Stomach (tissue), 4 donors: ENCODE data around the gene TMEM135.

Experiments
- CTCF ChIP-seq, 7 experiments: fragments of 450-650 bp in 4 of 7; fragments of 200-600 bp in 3 of 7; sonication (generic) in 3 of 7; IDR thresholded peaks; one replicate each; pipeline ENCODE4 v1.5.1; 2016 to 2019; ENCODE audit warnings: antibody characterized with exemption in 7 of 7, control low read depth in 2 of 7, mild to moderate bottlenecking in 1 of 7
- POLR2AphosphoS5 ChIP-seq, 3 donors: sonication (generic); formaldehyde crosslinking; IDR thresholded peaks; one replicate each; pipeline ENCODE4 v1.6.1; 2016; ENCODE audit warnings: antibody characterized with exemption in 3 of 3

- TF ChIP-seq CTCF (IDR thresholded peaks at IDR 0.05) (no peak), POLR2AphosphoS5 (IDR thresholded peaks at IDR 0.05) (no peak)
These were observed 23.6 kb upstream of the TMEM135 start for GRCh38 chr11:87013912-87014825.
